Common myeloid progenitor, CD34-positive (primary cell): ENCODE results near the gene LAMA3.

Source experiments
- CTCF ChIA-PET: fragments of 350-600 bp; sonication (Branson Sonifier 250); formaldehyde crosslinking; loops from one replicate; lab custom pipeline; 2021; ENCODE audit warnings: antibody characterized with exemption; lab: Charles Lee
- POLR2A ChIA-PET: fragments of 350-600 bp; sonication (Branson Sonifier 250); formaldehyde crosslinking; loops from one replicate; lab custom pipeline; 2021; ENCODE audit warnings: antibody characterized with exemption; lab: Charles Lee
- DNase-seq, 3 donors: peaks; one replicate each; pipeline versions ENCODE4 v3.0.0 to v3.0.0-alpha.2; 2013
- H3K27ac ChIP-seq, 2 experiments: 1 replicate in 1 of 2; 2 replicates in 1 of 2; pipeline ENCODE4 v1.7.0; 2013; ENCODE audit warnings: inconsistent platforms in 2 of 2, low read length in 2 of 2, mild to moderate bottlenecking in 2 of 2, low read depth in 1 of 2, moderate library complexity in 1 of 2; ENCODE audit not compliant: severe bottlenecking in 2 of 2, insufficient read depth in 1 of 2, poor library complexity in 1 of 2
- H3K27me3 ChIP-seq, 5 experiments: replicated peaks in 2 of 5; 1 replicate in 3 of 5; 2 replicates in 2 of 5; pipeline versions ENCODE4 v1.6.1 to v1.7.0; 2013; ENCODE audit warnings: low read length in 4 of 5, mild to moderate bottlenecking in 2 of 5, moderate library complexity in 2 of 5, inconsistent platforms in 1 of 5; ENCODE audit not compliant: insufficient read depth in 5 of 5, control insufficient read depth in 4 of 5
- H3K36me3 ChIP-seq, 4 experiments: 1 replicate in 2 of 4; 2 replicates in 2 of 4; pipeline versions ENCODE4 v1.6.1 to v1.7.0; 2013; ENCODE audit warnings: low read length in 3 of 4, control low read depth in 1 of 4, mild to moderate bottlenecking in 1 of 4; ENCODE audit not compliant: control insufficient read depth in 4 of 4, insufficient read depth in 4 of 4
- H3K4me1 ChIP-seq, 4 experiments: 1 replicate in 3 of 4; 2 replicates in 1 of 4; pipeline versions ENCODE4 v1.6.1 to v1.7.1; 2013; ENCODE audit warnings: low read length in 3 of 4, mild to moderate bottlenecking in 3 of 4, control low read depth in 1 of 4, inconsistent platforms in 1 of 4, moderate library complexity in 1 of 4; ENCODE audit not compliant: control insufficient read depth in 4 of 4, insufficient read depth in 4 of 4; ENCODE audit errors: control extremely low read depth in 1 of 4
- H3K4me3 ChIP-seq, 7 experiments: 1 replicate in 4 of 7; 2 replicates in 3 of 7; pipeline versions ENCODE4 v1.5.1 to v1.7.0; 2013; ENCODE audit warnings: mild to moderate bottlenecking in 7 of 7, low read length in 6 of 7, moderate library complexity in 6 of 7, inconsistent platforms in 2 of 7, low read depth in 2 of 7, control low read depth in 1 of 7; ENCODE audit not compliant: insufficient read depth in 4 of 7, control insufficient read depth in 1 of 7; ENCODE audit errors: extremely low read depth in 1 of 7
- H3K9me3 ChIP-seq, 5 experiments: 1 replicate in 4 of 5; 2 replicates in 1 of 5; pipeline versions ENCODE4 v1.6.1 to v1.7.1; 2013; ENCODE audit warnings: low read length in 4 of 5, mild to moderate bottlenecking in 2 of 5, inconsistent platforms in 1 of 5, low read depth in 1 of 5, moderate library complexity in 1 of 5; ENCODE audit not compliant: control insufficient read depth in 4 of 5, insufficient read depth in 2 of 5; ENCODE audit errors: control extremely low read depth in 1 of 5
- WGBS: methylation state at CpG from one replicate; pipeline ENCODE4 v1.1.5; 2013; ENCODE audit not compliant: insufficient coverage; 5-methylcytosine and 5-hydroxymethylcytosine counted together

Gene LAMA3

DNA sequence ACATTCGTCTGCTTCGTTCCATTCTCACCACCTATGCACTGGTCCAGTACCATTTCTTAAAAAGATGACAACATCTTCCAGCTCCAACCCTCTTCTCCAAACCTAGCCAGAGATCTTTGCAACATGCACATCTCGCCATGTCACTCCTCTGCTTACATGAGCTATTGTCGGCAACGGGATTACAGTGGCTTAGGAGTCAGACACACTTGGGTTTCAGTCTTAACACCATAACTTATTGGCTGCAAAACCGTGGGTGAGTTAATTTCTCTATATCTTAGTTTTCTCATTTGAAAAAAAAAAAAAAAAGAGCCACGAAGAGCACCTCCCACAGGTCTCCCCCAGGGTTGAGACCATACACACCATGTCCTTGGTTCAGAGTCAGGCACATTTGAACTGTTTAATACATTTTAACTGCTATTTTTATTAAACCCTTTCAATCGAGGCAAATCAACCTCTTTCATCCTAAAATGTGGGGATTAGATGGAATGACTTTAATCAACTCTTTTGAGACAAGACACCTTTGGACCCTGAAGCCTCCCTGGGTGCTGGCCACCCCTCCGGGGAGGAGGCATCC, 27.4 kb upstream of the LAMA3 start:
- CTCF ChIA-PET = interaction anchor here (1.2 kb wide), 1 partner anchor 41 kb away, joined by 4 read pairs; no protein-coding TSS in a partner anchor
- peak in 2 of 3 donors; percentile 35 for DNase-seq

DNA sequence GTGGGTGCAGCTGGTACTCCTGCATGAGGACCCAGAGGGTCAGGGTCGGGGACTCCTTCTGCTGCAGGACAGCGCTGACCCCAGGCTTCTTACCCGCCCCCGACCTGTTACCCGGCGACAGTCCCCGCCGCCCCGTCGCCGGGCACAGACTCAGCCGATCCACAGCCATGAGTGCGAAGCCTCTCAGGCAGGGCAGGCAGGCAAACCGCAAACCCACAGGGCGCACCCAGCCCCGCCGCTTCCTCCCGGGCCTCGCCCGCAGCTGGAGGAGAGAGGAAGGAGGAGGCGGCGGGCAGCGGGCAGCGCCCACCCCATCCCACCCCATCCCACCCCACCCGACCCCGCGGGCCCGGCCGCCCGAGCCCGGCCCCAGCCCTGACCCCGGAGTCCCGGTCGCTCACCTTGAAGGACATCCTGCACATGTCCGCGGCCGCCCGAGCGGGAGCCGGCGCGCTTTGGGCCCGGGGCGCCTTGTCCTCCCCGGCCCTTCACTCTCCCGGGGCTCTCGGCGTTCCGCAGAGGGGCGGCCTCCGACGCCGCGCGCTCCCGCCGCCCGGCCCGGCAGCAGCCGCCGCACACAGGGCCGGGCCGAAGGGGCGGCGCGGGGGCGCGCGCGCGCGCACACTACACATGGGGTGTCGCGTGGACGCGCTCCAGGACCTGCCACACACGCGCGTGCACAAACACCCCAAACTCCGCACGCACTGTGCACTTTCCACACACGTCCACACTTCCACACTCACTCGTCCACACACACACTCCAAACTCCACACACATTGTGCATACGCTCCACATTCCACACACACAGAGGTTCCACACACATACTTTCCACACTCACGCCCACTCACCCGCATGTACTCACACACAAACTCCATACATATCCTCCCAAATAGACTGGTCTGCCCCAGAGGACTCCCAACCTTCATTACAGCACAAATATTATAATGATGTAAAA, 26.7 kb upstream of the LAMA3 start, which contains the start of gene ANKRD29:
Gene ANKRD29 (minus strand): TSS at position 603 of the 955 bp plus-strand sequence. CDS start 181 bp downstream, at position 422.
- peaks cover 6 to 17% (median 17%) of the 10 kb centered on the region in 4 experiments for H3K4me1 ChIP-seq
- no peak within 1 kb of the TSS for H3K27ac ChIP-seq
- WGBS = under 1% methylated on average over 64 of the region's 86 CpGs
- no peaks in the 10 kb centered on the region for H3K36me3 ChIP-seq
- ChIA-PET CTCF (interaction anchor here (0.9 to 1.3 kb wide), 3 partner anchors 8 to 40 kb away, joined by 3 to 4 read pairs (median 4); no protein-coding TSS in a partner anchor), POLR2A (no interaction called here)
- DNase-seq = peak; percentile 46 to 89 (median 85)
- peak within 1 kb of the TSS in 6 of 7 experiments; percentile 47 to 82 (median 66) for H3K4me3 ChIP-seq
- H3K27me3 ChIP-seq = peaks cover 4 to 32% (median 18%) of the 10 kb centered on the region in 5 experiments
- no peaks in the 10 kb centered on the region for H3K9me3 ChIP-seq

More for the DNA sequence above, 27.4 kb upstream of the LAMA3 start:
- 44% methylated on average over 7 of the region's 9 CpGs for WGBS
- POLR2A ChIA-PET = no interaction called here
- H3K4me1 ChIP-seq = peaks cover 6 to 17% (median 17%) of the 10 kb centered on the region in 4 experiments
- no peaks in the 10 kb centered on the region for H3K36me3 ChIP-seq
- no peaks in the 10 kb centered on the region for H3K9me3 ChIP-seq
- H3K27ac ChIP-seq = no peak overlapping the region
- H3K4me3 ChIP-seq = peak overlapping the region in 6 of 7 experiments; percentile 23 to 79 (median 56)
- peaks cover 4 to 32% (median 18%) of the 10 kb centered on the region in 5 experiments for H3K27me3 ChIP-seq

GRCh38 chr18:23664674-23665073, 24.6 kb upstream of the LAMA3 start:
- 69% methylated on average over 6 of the region's 6 CpGs for WGBS
- Histone ChIP-seq H3K36me3 (no peaks in the 10 kb centered on the region), H3K27ac (no peak overlapping the region), H3K4me1 (peaks cover 6 to 17% (median 17%) of the 10 kb centered on the region in 4 experiments), H3K4me3 (no peak overlapping the region), H3K9me3 (no peaks in the 10 kb centered on the region), H3K27me3 (peaks cover 4 to 23% (median 17%) of the 10 kb centered on the region in 5 experiments)
- ChIA-PET POLR2A (no interaction called here), CTCF (interaction anchor here (0.7 to 2.2 kb wide), 6 partner anchors 10 to 43 kb away, joined by 3 to 9 read pairs (median 4); no protein-coding TSS in a partner anchor)
- no peak for DNase-seq

- WGBS = 86% methylated on average over 1 of the region's 1 CpG
Measured at GRCh38 chr18:23667114-23667513, 22.1 kb upstream of the LAMA3 start.

DNA sequence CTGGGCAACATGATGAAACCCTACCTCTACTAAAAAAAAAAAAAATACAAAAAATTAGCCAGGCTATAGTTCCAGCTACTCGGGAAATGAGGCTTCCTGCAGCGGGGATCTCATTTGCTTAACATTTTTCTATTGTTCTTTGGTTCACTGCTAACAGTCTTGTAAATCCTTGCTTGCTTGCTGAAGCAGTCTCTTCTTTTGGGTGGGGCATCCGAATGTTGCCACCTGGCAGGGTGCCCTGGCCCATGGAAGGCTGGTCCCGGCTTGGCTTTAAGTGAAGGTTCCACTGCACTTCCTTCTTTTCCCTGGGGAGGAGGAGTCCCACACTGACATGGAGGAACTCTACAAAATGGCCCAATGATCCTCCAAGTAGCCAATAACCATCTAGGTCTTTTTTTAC, 20.5 kb upstream of the LAMA3 start:
- Histone ChIP-seq H3K27me3 (peaks cover 0 to 2% (median 0%) of the 10 kb centered on the region in 5 experiments), H3K4me3 (no peak overlapping the region), H3K27ac (no peak overlapping the region), H3K36me3 (no peaks in the 10 kb centered on the region), H3K4me1 (no peaks in the 10 kb centered on the region), H3K9me3 (no peaks in the 10 kb centered on the region)
- DNase-seq = no peak
- ChIA-PET POLR2A (no interaction called here), CTCF (no interaction called here)
- WGBS = 78% methylated on average over 4 of the region's 4 CpGs

More at GRCh38 chr18:23667114-23667513, 22.1 kb upstream of the LAMA3 start:
- CTCF ChIA-PET = interaction anchor here (1.4 kb wide), 1 partner anchor 57 kb away, joined by 4 read pairs; no protein-coding TSS in a partner anchor
- POLR2A ChIA-PET = no interaction called here
- H3K27me3 ChIP-seq = peaks cover 0 to 7% (median under 1%) of the 10 kb centered on the region in 5 experiments
- peaks cover 3 to 11% (median 11%) of the 10 kb centered on the region in 4 experiments for H3K4me1 ChIP-seq
- H3K27ac ChIP-seq = no peak overlapping the region
- H3K36me3 ChIP-seq = no peaks in the 10 kb centered on the region
- DNase-seq = no peak
- no peaks in the 10 kb centered on the region for H3K9me3 ChIP-seq
- no peak overlapping the region for H3K4me3 ChIP-seq

- ChIA-PET POLR2A (no interaction called here), CTCF (no interaction called here)
- H3K27me3 ChIP-seq = peaks cover 0 to 2% (median 0%) of the 10 kb centered on the region in 5 experiments
- H3K36me3 ChIP-seq = no peaks in the 10 kb centered on the region
- H3K4me3 ChIP-seq = no peak overlapping the region
- H3K4me1 ChIP-seq = no peaks in the 10 kb centered on the region
- no peak for DNase-seq
- 100% methylated on average over 4 of the region's 8 CpGs for WGBS
- no peak overlapping the region for H3K27ac ChIP-seq
- no peaks in the 10 kb centered on the region for H3K9me3 ChIP-seq
Measured at GRCh38 chr18:23669202-23669766, 20.0 kb upstream of the LAMA3 start.
